Measurements from ENCODE around the gene GAB2.

- TF ChIP-seq CTCF (conservative IDR thresholded peaks at IDR 0.05) = no peak
- no peak for TF ChIP-seq ZFX (IDR thresholded peaks at IDR 0.05)
Measured at GRCh38 chr11:78338138-78338537, 79.5 kb downstream of the GAB2 start.
